HG03025 (cell line): ENCODE data around the gene JARID2.
"Not testable (repeated sequence)": the region's sequence is repeated elsewhere in the genome, so short reads cannot be mapped to it uniquely, and the experiment has no call there.

Experiments
- ATAC-seq: cut with Tn5 transposase; IDR thresholded peaks from one replicate; pipeline ENCODE4 v1.9.1; 2021; ENCODE audit warnings: mild to moderate bottlenecking, moderate library complexity; ENCODE audit not compliant: unreplicated experiment, low FRiP score

The JARID2 gene

GRCh38 chr6:15523679-15524630, 278.1 kb downstream of the JARID2 start:
- ATAC-seq, result no peak

- no peak for ATAC-seq
Measured at GRCh38 chr6:15524861-15525401, 279.1 kb downstream of the JARID2 start.

- no peak for ATAC-seq
Measured at GRCh38 chr6:15526212-15526701, 280.4 kb downstream of the JARID2 start.

GRCh38 chr6:15527838-15528617, 282.2 kb downstream of the JARID2 start:
- no peak for ATAC-seq

- no peak for ATAC-seq
Measured at GRCh38 chr6:15528870-15529269, 283.0 kb downstream of the JARID2 start.

GRCh38 chr6:15530411-15530810, 284.5 kb downstream of the JARID2 start:
- ATAC-seq, result no peak

GRCh38 chr6:15531973-15532372, 286.1 kb downstream of the JARID2 start:
- no peak for ATAC-seq

GRCh38 chr6:15533379-15534026, 287.6 kb downstream of the JARID2 start:
- ATAC-seq, result no peak

- ATAC-seq, result no peak
Measured at GRCh38 chr6:15534974-15535373, 289.1 kb downstream of the JARID2 start.

- no peak for ATAC-seq
Measured at GRCh38 chr6:15535495-15536197, 289.8 kb downstream of the JARID2 start.

GRCh38 chr6:15536198-15536955, 290.5 kb downstream of the JARID2 start:
- no peak for ATAC-seq

- ATAC-seq, result no peak
Measured at GRCh38 chr6:15538106-15538505, 292.2 kb downstream of the JARID2 start.

- no peak for ATAC-seq
Measured at GRCh38 chr6:15538766-15539495, 293.1 kb downstream of the JARID2 start.

GRCh38 chr6:15539722-15540270, 293.9 kb downstream of the JARID2 start:
- ATAC-seq, result no peak

GRCh38 chr6:15543332-15543917, 297.6 kb downstream of the JARID2 start:
- ATAC-seq, result not testable (repeated sequence)

GRCh38 chr6:15544321-15544900, 298.5 kb downstream of the JARID2 start:
- no peak for ATAC-seq

GRCh38 chr6:15546591-15546990, 300.7 kb downstream of the JARID2 start:
- no peak for ATAC-seq
